OCI-LY3 (cell line): ENCODE measurements around the gene CACNA1F.

Experiments used
- CTCF ChIP-seq: fragments of 200-600, 300-600 bp; sonication (generic); IDR thresholded peaks from 2 replicates; pipeline ENCODE4 v1.5.1; 2014; ENCODE audit warnings: antibody characterized with exemption, low read length, low read depth
- EZH2phosphoT487 ChIP-seq: fragments of 200-600 bp; shearing (Covaris generic); IDR thresholded peaks from 2 replicates; pipeline ENCODE4 v1.6.1; 2018; ENCODE audit warnings: antibody characterized with exemption, mixed run types, low read depth

DNA sequence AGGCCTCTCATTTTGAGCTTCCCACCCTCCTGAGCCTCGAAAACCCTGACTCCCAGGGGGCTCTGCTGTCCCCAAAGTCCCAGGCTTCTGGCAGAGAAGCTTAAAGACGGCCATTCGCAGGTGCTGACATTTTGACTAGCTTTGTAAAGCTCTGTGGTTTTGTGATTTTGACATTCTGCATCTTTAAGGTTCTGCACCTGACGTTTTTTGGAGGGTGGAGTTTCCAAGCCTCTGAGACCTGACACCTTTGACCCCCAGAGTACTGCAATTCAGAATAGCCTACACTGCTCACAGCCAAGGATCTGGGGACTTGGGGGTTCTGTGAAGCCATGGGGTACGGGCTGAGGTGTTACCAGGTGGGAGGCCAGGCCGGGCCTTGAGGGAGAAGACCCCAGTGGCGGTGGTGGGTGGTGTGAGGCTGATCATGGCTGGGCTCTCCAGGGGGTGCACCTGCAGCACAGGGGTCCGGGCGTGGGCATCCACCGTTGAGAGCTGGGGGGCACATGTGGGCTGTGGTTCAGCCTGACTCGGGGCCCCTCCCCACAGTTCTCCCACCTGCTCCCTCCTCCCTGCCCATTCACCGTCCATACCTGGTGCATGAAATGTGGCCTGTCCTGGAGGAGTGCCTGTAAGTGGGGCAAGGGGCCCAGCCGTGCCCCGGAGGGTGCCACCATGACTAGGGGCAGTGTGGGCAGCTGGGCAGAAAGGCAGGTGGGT lies 24.1 kb upstream of the CACNA1F start:
- no peak for TF ChIP-seq CTCF
- no peak for TF ChIP-seq EZH2phosphoT487
